ENCODE data around the gene ARHGEF39.
"Not testable (repeated sequence)": the region's sequence is repeated elsewhere in the genome, so short reads cannot be mapped to it uniquely, and the experiment has no call there.

Gene ARHGEF39

DNA sequence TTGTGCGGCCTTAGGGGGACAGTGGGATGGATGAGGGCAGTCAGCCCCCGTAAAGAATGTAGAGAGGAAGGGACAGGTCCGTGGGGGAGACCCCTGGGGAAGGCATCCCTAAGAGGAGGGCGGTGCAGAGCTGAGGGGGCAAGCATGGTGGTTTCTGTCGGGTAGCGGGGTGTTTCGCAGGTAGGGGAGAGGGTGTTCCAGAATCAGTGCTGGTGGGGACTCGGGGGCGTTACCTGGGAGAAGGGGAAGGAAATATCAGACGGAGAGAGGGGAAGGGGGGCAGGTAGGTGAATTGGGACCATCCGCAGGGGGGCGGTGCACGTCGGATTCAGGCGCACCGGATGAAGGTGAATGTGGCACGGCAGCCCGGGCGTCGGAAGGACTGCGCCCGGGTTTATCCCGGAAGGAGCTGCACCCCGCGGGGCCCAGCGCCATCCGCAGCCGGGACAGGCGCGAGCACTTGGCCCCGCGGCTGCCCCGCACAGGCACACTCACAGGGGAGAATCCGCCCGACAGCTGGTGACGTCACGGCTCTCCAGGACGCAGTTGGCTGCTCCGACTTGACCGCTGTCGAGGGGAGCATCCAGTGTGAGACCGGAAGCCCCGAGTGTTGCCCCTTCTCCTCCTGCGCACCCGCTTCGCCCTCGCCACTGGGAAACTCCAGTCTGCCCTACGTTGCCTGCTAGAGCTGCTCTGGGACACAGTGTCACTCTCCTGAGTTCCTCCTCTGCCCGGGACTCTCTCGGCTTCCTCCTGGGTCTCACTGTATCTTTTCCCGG lies 48.1 kb downstream of the ARHGEF39 start:
- Histone ChIP-seq H3K9me3 (ENCODE audit: severe bottlenecking) (no peaks in the 10 kb centered on the region), H3K4me3 (ENCODE audit: severe bottlenecking) (peak overlapping the region; percentile 6), H3K36me3 (ENCODE audit: low read depth) (no peaks in the 10 kb centered on the region), H3K27ac (ENCODE audit: poor library complexity, severe bottlenecking) (no peak overlapping the region), H3K27me3 (ENCODE audit: insufficient read depth, poor library complexity, severe bottlenecking) (peaks cover 6% of the 10 kb centered on the region), H3K4me1 (ENCODE audit: insufficient read depth, poor library complexity, severe bottlenecking) (no peaks in the 10 kb centered on the region)
- ATAC-seq (ENCODE audit: low read depth), result peak; percentile 49
- TF ChIP-seq, protein P1, sequence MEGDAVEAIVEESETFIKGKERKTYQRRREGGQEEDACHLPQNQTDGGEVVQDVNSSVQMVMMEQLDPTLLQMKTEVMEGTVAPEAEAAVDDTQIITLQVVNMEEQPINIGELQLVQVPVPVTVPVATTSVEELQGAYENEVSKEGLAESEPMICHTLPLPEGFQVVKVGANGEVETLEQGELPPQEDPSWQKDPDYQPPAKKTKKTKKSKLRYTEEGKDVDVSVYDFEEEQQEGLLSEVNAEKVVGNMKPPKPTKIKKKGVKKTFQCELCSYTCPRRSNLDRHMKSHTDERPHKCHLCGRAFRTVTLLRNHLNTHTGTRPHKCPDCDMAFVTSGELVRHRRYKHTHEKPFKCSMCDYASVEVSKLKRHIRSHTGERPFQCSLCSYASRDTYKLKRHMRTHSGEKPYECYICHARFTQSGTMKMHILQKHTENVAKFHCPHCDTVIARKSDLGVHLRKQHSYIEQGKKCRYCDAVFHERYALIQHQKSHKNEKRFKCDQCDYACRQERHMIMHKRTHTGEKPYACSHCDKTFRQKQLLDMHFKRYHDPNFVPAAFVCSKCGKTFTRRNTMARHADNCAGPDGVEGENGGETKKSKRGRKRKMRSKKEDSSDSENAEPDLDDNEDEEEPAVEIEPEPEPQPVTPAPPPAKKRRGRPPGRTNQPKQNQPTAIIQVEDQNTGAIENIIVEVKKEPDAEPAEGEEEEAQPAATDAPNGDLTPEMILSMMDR (IDR thresholded peaks at IDR 0.05; ENCODE audit: poor library complexity, severe bottlenecking), result no peak
- no peak for DNase-seq (ENCODE audit: low spot score)

DNA sequence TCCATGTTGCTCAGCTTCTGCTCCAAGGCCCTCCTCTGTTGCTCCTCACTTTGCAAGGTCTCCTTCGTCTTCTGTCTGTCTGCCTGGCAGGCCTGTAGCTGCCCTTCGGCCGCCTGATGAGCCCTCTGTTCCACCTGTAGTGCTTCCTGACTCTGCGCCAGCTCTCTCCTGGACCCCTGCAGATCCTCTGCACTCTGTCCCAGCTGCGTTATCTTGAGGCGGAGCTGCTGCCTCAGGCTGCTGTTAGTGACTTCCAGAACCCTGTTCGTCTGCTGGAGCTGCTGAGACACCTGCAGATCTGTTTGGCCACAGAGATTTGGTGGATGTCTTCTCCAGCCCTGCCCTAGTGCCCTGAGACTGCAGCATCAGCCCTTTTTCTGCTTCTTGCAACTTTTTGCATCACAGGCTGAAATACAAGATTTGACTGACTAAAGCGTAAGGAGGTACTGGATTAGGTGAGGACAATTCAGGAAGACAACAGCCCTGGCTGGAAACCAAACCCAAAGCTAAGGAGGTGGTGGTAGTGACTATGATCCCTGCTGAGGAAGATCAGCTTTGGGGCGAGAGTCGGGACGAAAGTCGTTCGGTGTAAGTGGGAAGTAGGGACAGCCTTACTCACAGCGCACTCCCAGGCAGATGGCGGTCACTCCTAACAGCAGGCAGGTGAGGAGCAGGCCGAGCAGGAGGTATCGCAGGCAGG lies 48.9 kb downstream of the ARHGEF39 start:
- no peak for ATAC-seq (ENCODE audit: low read depth)
- DNase-seq (ENCODE audit: low spot score), result no peak
- H3K9me3 ChIP-seq (ENCODE audit: severe bottlenecking), result no peaks in the 10 kb centered on the region
- TF ChIP-seq, protein P1 (IDR thresholded peaks at IDR 0.05; ENCODE audit: poor library complexity, severe bottlenecking), result no peak
- no peaks in the 10 kb centered on the region for H3K36me3 ChIP-seq (ENCODE audit: low read depth)
- no peaks in the 10 kb centered on the region for H3K4me1 ChIP-seq (ENCODE audit: insufficient read depth, poor library complexity, severe bottlenecking)
- H3K27ac ChIP-seq (ENCODE audit: poor library complexity, severe bottlenecking), result no peak overlapping the region
- H3K27me3 ChIP-seq (ENCODE audit: insufficient read depth, poor library complexity, severe bottlenecking), result peaks cover 6% of the 10 kb centered on the region
- no peak overlapping the region for H3K4me3 ChIP-seq (ENCODE audit: severe bottlenecking)

DNA sequence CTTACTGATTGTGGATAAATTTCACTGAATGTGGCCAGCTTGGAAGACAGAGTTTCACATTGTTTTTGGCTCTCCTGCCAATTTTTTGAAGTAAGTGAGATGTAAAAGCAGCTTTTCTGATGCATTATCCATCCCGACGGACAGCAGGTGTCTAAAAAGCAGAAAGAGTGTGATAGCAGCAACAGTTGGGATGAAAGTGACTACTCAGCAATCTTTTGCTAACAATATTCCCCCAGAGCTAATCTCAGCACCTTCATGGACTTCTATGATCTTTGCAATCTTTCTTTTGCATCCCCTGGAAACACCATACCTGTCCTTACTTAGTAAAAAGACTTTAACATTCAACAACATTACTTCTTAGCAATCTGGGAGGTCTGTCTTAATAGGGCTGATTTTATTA lies 52.2 kb downstream of the ARHGEF39 start:
- no peak overlapping the region for H3K27ac ChIP-seq (ENCODE audit: poor library complexity, severe bottlenecking)
- H3K36me3 ChIP-seq (ENCODE audit: low read depth), result no peaks in the 10 kb centered on the region
- DNase-seq (ENCODE audit: low spot score) (no peak), ATAC-seq (ENCODE audit: low read depth) (no peak)
- H3K4me3 ChIP-seq (ENCODE audit: severe bottlenecking), result no peak overlapping the region
- TF ChIP-seq, protein P1 (IDR thresholded peaks at IDR 0.05; ENCODE audit: poor library complexity, severe bottlenecking), result no peak
- no peaks in the 10 kb centered on the region for H3K9me3 ChIP-seq (ENCODE audit: severe bottlenecking)
- peaks cover 6% of the 10 kb centered on the region for H3K27me3 ChIP-seq (ENCODE audit: insufficient read depth, poor library complexity, severe bottlenecking)
- no peaks in the 10 kb centered on the region for H3K4me1 ChIP-seq (ENCODE audit: insufficient read depth, poor library complexity, severe bottlenecking)

DNA sequence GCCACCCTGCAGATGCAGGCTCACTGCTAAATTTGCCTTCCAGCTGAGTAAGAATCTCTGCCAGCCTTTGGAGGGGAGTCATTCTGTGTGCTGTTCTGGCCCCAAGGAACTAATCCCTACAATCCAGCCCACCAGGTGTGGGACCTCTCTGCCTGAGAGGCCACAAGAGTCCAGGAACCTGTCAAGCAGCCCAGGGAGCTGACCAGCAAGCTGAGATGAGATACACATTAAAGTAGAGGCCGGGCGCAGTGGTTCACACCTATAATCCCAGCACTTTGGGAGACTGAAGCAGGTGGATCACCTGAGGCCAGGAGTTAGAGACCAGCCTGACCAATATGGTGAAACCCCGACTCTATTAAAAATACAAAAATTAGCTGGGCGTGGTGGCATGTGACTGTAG lies 52.9 kb downstream of the ARHGEF39 start:
- not testable (repeated sequence) for H3K4me1 ChIP-seq (ENCODE audit: insufficient read depth, poor library complexity, severe bottlenecking); H3K27ac ChIP-seq (ENCODE audit: poor library complexity, severe bottlenecking); DNase-seq (ENCODE audit: low spot score); H3K36me3 ChIP-seq (ENCODE audit: low read depth); ATAC-seq (ENCODE audit: low read depth); H3K4me3 ChIP-seq (ENCODE audit: severe bottlenecking); H3K9me3 ChIP-seq (ENCODE audit: severe bottlenecking); H3K27me3 ChIP-seq (ENCODE audit: insufficient read depth, poor library complexity, severe bottlenecking)

DNA sequence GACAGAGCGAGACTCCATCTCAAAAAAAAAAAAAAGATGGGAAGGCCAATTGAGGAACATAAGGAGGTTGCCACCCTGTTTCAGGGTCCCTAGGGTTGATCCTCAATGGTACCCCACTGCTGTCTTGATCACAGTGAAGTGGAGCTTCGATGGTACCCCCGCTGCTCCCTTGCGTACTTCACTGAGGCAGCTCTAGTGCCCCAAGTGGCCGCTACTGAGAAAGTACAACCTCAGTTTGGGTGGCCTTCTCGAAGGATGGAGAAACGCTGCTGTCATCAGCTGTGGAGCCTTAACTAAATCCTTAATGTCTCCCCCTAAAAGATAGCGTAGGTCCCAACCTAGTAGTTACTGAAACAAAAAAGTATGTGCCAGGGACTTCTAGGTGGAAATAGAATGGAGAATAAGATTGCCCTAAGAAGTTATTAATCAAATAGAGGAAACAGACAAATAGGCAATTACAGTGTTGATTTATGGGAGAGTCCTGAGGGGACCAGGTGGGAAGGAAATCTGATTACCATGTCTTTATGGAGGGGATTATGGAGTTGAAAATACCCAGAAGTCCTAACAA lies 53.7 kb downstream of the ARHGEF39 start:
- Histone ChIP-seq H3K9me3 (ENCODE audit: severe bottlenecking) (no peaks in the 10 kb centered on the region), H3K36me3 (ENCODE audit: low read depth) (no peaks in the 10 kb centered on the region), H3K27ac (ENCODE audit: poor library complexity, severe bottlenecking) (no peak overlapping the region), H3K27me3 (ENCODE audit: insufficient read depth, poor library complexity, severe bottlenecking) (no peaks in the 10 kb centered on the region), H3K4me3 (ENCODE audit: severe bottlenecking) (no peak overlapping the region), H3K4me1 (ENCODE audit: insufficient read depth, poor library complexity, severe bottlenecking) (no peaks in the 10 kb centered on the region)
- no peak for DNase-seq (ENCODE audit: low spot score)
- TF ChIP-seq, protein P1 (IDR thresholded peaks at IDR 0.05; ENCODE audit: poor library complexity, severe bottlenecking), result peak; percentile 79
- peak; percentile 56 for ATAC-seq (ENCODE audit: low read depth)

Measured in RWPE2 (cell line).